Kidney tubule cell (primary cell): ENCODE data around the gene ANP32B.
A peak's percentile ranks its signal among the peaks of the same experiment; 100 is the strongest.

Experiments used
- DNase-seq: peaks from one replicate; pipeline ENCODE4 v3.0.0-alpha.2; 2018; ENCODE audit warnings: low spot score

Gene ANP32B

GRCh38 chr9:98031169-98031568 is 48.0 kb downstream of the ANP32B start:
- DNase-seq: no peak

DNA sequence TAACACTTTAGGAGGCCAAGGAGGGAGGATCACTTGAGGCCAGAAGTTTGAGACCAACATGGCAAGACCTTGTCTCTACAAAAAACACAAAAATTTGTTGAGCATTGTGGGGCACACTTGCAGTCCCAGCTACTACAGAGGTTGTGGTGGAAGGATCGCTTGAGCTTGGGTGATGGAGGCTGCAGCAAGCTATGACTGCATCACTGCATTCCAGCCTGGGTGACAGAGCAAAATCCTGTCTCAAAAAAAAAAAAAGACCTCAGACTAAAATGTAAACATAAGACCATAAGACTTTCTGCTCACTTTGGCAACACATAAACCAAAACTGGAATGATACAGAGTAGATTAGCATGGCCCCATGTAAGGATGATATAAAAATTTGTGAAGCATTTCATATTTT is 48.8 kb downstream of the ANP32B start:
- no peak for DNase-seq

DNA sequence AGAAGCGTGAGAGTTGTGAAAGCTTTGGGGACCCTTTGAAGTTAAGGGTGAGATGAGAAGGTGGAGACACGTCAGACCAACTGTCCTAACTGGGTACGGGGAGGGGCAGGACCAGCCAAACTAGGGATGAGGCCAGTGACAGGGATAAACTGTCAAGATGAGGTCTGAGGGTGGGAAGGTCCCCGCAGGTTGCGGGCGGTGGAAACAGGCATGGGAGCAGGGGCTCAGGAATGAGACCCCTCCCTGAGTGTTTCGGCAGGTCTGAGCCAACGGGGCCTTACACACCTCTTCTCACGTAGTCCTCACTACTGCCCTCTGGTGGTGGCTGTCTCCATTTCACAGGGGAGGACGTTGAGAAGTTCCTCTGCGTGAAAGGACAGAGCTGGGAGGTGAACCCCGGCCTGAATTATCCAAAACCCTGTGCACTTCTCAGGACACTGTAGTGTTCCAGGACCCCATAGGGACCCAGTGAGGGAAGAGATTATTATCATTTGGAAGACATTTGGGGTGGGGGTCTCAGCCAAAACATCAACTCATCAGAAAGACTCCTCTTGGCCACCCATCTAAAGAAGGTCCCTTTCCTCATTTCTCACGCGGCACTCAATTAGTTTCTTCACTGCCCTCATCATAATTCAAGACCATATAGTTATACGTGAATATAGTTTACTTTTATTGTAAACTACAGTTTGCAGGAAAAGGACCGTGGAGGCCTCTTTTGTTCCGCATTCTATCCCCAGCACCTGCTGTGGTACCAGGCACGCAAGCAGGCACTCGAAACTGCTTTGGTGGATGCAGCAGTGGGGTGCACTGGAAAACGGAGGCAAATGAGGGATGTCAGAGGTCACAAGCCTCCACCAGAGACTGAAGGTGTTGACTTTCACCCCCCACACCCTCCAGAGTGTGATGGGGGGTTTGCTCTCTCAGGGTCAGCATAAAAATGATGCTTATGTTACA is 51.7 kb downstream of the ANP32B start:
- DNase-seq: peak; percentile 73

- DNase-seq: no peak
These were observed 54.2 kb downstream of the ANP32B start for GRCh38 chr9:98037357-98037756.

DNA sequence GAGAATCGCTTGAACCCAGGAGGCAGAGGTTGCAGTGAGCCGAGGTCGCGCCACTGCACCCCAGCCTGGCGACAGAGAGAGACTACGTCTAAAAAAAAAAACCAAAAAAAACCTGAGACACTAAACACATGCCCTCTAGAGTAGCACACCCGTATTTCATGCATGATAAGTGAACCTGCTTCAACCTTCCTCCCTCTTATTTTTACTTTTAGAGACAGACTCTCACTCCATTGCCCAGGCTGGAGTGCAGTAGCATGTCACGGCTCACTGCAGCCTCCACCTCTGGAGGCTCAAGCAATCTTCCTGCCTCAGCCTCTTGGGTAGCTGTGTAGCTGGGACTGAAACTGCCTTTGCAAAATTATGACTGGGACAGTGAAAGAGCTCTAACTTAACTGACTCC is 55.8 kb downstream of the ANP32B start:
- DNase-seq: peak; percentile 32

DNA sequence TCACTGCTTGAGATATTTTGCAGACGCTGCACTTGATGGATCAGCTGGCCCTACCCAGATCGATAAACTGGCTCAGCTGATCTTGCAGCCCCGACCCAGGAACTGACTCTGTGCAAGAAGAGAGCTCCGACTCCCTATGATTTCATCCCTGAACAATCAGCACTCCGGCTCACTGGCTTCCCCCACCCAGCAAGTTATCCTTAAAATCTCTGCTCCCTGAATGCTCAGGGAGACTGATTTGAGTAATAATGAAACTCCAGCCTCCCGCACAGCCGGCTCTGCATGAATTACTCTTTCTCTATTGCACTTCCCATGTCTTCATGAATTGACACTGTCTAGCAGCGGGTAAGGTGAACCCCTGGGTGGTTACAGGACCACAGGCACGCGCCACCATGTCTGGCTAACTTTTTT is 56.5 kb downstream of the ANP32B start:
- peak; percentile 41 for DNase-seq

- no peak for DNase-seq
These were observed 57.1 kb downstream of the ANP32B start for GRCh38 chr9:98040212-98040611.

DNA sequence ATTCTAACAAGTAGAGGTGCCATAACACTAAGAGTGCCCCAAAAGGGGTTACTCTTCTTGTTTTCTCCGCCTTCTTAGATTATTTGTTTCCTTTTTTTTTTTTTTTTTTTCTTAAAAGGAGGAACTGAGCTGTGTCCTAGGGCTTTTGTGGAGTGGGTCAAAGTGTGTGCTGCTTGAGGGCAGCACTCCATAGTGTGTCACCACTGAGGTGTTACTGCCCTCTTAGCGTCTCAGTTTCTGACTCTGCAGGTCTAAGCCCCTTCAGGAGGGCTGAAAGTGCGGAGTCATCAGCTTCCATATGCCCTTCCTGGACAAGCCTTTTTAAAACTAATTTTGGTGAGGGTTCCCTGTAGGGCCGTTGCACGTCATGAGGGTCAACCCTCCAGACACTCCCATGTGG is 60.8 kb downstream of the ANP32B start:
- DNase-seq: no peak

DNA sequence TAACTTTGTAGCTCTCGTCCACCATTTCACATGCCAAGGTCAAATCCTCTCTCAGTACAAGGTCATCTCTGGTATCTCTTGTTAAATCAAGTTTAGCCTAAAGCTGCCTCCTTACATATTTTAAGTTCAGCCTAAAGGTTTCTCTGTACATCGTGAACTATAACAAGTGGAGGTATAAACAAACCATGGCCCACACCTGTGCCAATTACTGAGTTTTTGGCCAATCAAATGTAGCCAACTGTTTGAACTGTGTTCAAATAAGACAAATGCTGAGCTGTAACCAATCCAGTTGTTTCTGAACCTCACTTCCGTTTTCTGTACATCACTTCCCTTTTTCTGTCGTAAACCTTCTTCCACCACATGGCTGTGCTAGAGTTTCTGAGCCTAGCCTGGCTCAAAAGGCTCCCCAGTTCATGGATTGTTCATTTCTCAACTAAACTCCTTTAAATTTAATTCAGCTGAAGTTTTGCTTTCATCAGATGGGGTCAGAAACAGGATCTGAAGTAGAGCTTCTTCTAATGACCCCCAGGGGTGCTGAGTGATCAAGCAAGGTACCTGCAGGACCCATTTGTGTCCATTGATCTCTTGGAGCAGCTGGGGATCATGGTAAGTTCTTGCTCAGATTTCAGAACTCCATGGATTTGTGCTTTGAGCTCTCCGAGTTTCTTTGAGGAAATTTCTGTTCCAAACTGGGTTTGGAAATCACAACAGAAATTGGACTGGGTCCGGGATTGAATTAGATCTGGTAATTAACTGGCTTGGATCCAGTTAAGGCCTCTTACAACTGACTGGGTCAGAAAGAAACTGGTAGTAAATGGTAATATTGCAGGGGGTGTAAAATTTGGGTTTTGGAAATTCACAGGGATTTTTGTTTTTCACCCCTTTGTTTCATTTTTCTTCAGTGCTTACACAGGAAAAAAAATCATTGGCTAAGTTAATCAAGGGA is 62.4 kb downstream of the ANP32B start:
- DNase-seq: no peak

DNA sequence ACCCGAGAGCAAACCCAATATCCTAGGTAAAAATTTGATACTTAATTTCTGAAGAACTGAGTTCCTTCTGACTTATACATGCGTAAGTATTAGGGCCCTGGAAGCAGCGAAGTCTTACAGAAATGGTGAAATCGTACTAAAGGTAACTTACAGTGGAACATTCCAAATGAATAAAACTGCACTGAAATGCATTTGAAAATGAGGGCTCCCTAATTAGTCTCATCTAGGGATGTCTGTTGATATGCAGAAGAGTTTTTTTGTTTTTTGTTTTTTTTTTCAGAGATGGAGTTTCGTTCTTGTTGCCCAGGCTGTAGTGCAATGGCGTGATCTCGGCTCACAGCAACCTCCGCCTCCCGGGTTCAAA is 63.0 kb downstream of the ANP32B start:
- DNase-seq: no peak

- no peak for DNase-seq
These were observed 63.9 kb downstream of the ANP32B start for GRCh38 chr9:98047002-98047401.

- DNase-seq: no peak
These were observed 66.3 kb downstream of the ANP32B start for GRCh38 chr9:98049288-98050072.

DNA sequence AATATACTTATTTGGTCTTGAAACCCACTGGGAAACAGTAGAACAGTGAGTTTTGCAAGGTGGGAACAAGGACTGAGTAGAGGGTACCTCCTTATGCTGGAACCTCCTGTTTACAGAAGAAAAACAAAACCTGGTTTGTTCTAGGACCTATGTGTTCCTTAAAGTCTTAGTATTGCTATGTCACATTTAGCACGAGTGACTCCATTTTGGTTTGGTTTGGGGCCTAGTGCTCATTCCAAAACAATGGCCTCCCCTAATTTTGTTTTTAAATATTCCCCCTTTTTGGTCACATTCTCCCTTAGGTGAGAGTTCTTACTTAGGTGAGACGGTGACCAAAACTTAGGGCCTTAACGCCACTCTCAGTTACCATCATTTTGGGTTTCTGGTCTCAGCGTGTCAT is 67.2 kb downstream of the ANP32B start:
- no peak for DNase-seq

- no peak for DNase-seq
These were observed 71.3 kb downstream of the ANP32B start for GRCh38 chr9:98054376-98054951.

DNA sequence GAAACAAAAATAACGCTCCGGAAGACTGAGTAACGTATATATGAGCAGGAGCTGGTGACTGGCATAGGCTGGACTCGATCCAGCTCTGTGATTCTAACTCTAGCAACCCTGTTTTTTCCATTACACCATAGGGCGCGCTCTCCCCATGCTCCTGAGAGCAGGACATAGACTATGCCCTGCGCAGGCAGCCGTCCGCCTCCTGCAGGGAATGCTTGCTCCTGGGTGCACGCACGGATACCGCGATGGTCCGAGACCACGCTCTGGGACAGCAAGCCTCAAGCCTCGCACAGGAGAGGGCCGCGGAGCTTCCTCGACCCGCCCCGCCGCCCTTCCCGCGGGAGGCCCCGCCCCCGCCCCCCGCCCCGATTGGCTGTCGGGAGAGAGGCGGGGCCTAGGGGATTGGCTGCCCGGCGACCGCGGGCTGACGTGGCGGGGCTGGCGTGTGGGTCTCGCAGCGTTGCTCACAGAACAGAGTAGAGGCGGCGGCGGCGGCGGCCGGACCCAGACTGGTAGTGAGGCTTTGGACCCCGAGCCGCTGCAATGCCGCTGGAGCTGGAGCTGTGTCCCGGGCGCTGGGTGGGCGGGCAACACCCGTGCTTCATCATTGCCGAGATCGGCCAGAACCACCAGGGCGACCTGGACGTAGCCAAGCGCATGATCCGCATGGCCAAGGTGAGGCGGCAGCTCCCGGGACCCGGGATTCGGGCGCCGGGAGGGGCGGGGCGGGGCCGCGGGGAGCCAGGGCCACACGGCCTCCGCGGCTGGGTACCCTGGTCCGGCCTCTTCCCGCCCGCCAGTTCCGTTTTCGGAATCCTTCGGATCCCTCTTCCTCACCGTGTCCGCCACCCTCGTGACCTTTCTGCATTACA is 73.4 kb downstream of the ANP32B start, which contains the start of gene NANS:
TSS of gene NANS (plus strand) at position 464 of the 869 bp plus-strand sequence. CDS start at position 541, 77 bp downstream.
- peak; percentile 97 for DNase-seq

GRCh38 chr9:98057138-98057799 is 74.1 kb downstream of the ANP32B start:
- DNase-seq: peak; percentile 6

GRCh38 chr9:98062161-98062560 is 79.0 kb downstream of the ANP32B start:
- DNase-seq: no peak

- DNase-seq: no peak
These were observed 81.7 kb downstream of the ANP32B start for GRCh38 chr9:98064623-98065392.
